GM23338 (cell line): Measurements from ENCODE around the gene NLRP6. TPM values are rescaled to one million over a fixed set of nuclear protein-coding genes. Genes with fewer than 3 reads are reported as not detected.

Experiments
- ATAC-seq: fragments of 200-7000 bp; cut with Tn5 transposase; 3 replicates; pipeline ENCODE4 v1.9.1; 2020
- DNase-seq: peaks from one replicate; pipeline ENCODE4 v3.0.0-alpha.2; 2015; ENCODE audit warnings: low spot score
- H2AFZ ChIP-seq: fragments of 200-600 bp; sonication (generic); 2 replicates; pipeline ENCODE4 v1.8.0; 2016; ENCODE audit warnings: antibody characterized with exemption, mild to moderate bottlenecking, moderate library complexity
- H3F3A ChIP-seq: fragments of 200-600 bp; sonication (generic); replicated peaks from 2 replicates; pipeline ENCODE4 v1.8.0; 2017; ENCODE audit warnings: antibody characterized with exemption, mixed run types, low read depth
- H3K27ac ChIP-seq: fragments of 200-600 bp; sonication (generic); 2 replicates; pipeline ENCODE4 v1.6.1; 2016; ENCODE audit warnings: low read depth
- H3K27me3 ChIP-seq: fragments of 200-600 bp; sonication (generic); 2 replicates; pipeline ENCODE4 v1.8.0; 2016; ENCODE audit warnings: mild to moderate bottlenecking, mixed run types, moderate library complexity; ENCODE audit not compliant: insufficient read depth
- H3K36me3 ChIP-seq: fragments of 200-600 bp; sonication (generic); 2 replicates; pipeline ENCODE4 v1.8.0; 2016; ENCODE audit warnings: mild to moderate bottlenecking; ENCODE audit not compliant: insufficient read depth
- H3K4me1 ChIP-seq: fragments of 200-600 bp; sonication (generic); 2 replicates; pipeline ENCODE4 v1.8.0; 2016; ENCODE audit warnings: mild to moderate bottlenecking, moderate library complexity; ENCODE audit not compliant: insufficient read depth
- H3K4me2 ChIP-seq: fragments of 200-600 bp; sonication (generic); 2 replicates; pipeline ENCODE4 v1.7.1; 2017; ENCODE audit warnings: mixed run types
- H3K4me3 ChIP-seq: fragments of 200-600 bp; sonication (generic); 2 replicates; pipeline ENCODE4 v1.6.1; 2016; ENCODE audit warnings: mixed run types
- H3K79me2 ChIP-seq: fragments of 200-600 bp; sonication (generic); replicated peaks from 2 replicates; pipeline ENCODE4 v1.8.0; 2017; ENCODE audit warnings: mild to moderate bottlenecking; ENCODE audit not compliant: insufficient read depth
- H3K9me2 ChIP-seq: fragments of 200-600 bp; sonication (generic); 2 replicates; pipeline ENCODE4 v1.8.0; 2017; ENCODE audit not compliant: insufficient read depth
- H4K20me1 ChIP-seq: fragments of 200-600 bp; sonication (generic); replicated peaks from 2 replicates; pipeline ENCODE4 v1.8.0; 2017; ENCODE audit warnings: mild to moderate bottlenecking; ENCODE audit not compliant: insufficient read depth
- H3K27ac Mint-ChIP-seq: 2 replicates; pipeline ENCODE4 v1.8.0; 2020; ENCODE audit warnings: inconsistent platforms, mild to moderate bottlenecking, moderate library complexity, mixed read lengths
- H3K27me3 Mint-ChIP-seq: 3 replicates; pipeline ENCODE4 v1.8.0; 2022; ENCODE audit warnings: low read depth, mild to moderate bottlenecking, moderate library complexity, mixed read lengths, inconsistent platforms; ENCODE audit not compliant: insufficient read depth, poor library complexity
- H3K36me3 Mint-ChIP-seq: 3 replicates; pipeline ENCODE4 v1.8.0; 2021; ENCODE audit warnings: low read depth, mild to moderate bottlenecking, inconsistent platforms, moderate library complexity, mixed read lengths
- H3K4me1 Mint-ChIP-seq: 3 replicates; pipeline ENCODE4 v1.8.0; 2020; ENCODE audit warnings: mild to moderate bottlenecking, inconsistent platforms, mixed read lengths
- H3K4me3 Mint-ChIP-seq: 3 replicates; pipeline ENCODE4 v1.8.0; 2021; ENCODE audit warnings: moderate library complexity, mild to moderate bottlenecking, inconsistent platforms, mixed read lengths
- H3K9me3 Mint-ChIP-seq: 3 replicates; pipeline ENCODE4 v1.8.0; 2020; ENCODE audit warnings: moderate library complexity, mild to moderate bottlenecking, inconsistent platforms, mixed read lengths
- CREB1 ChIP-seq: fragments of 250-450 bp; sonication (Bioruptor Pico); IDR thresholded peaks from 2 replicates; pipeline ENCODE4 v1.5.0; 2020; ENCODE audit warnings: low read depth, mild to moderate bottlenecking, moderate library complexity
- EZH2 ChIP-seq: fragments of 200-600 bp; sonication (generic); IDR thresholded peaks from one replicate; pipeline ENCODE4 v1.8.0; 2017; ENCODE audit warnings: antibody characterized with exemption, mild to moderate bottlenecking, low read depth; ENCODE audit not compliant: unreplicated experiment
- EZH2phosphoT487 ChIP-seq: fragments of 200-600 bp; sonication (generic); IDR thresholded peaks from one replicate; pipeline ENCODE4 v1.8.1; 2018; ENCODE audit warnings: antibody characterized with exemption; ENCODE audit not compliant: unreplicated experiment
- JUNB ChIP-seq: IDR thresholded peaks from one replicate; pipeline ENCODE4 v1.6.1; 2016; ENCODE audit warnings: antibody characterized with exemption; ENCODE audit not compliant: unreplicated experiment
- NANOG ChIP-seq: IDR thresholded peaks from 2 replicates; pipeline ENCODE4 v1.6.1; 2016; ENCODE audit warnings: antibody characterized with exemption, borderline replicate concordance
- POLR2AphosphoS5 ChIP-seq: IDR thresholded peaks from 2 replicates; pipeline ENCODE4 v1.6.1; 2016; ENCODE audit warnings: antibody characterized with exemption, low read depth
- ZNF114 ChIP-seq: fragments of 250-450 bp; sonication (Bioruptor Pico); IDR thresholded peaks from 2 replicates; pipeline ENCODE4 v1.5.0; 2020; ENCODE audit warnings: mild to moderate bottlenecking, moderate library complexity
- ZNF331 ChIP-seq: fragments of 250-450 bp; sonication (Bioruptor Pico); IDR thresholded peaks from 2 replicates; pipeline ENCODE4 v1.5.0; 2020; ENCODE audit warnings: low read depth, mild to moderate bottlenecking, moderate library complexity
- polyA plus RNA-seq: library from polyadenylated mRNA; unstranded; fragments of >200 nt; fragmentation: Nextera tagmentation; extraction: Ambion mirVana; gene quantifications from 2 replicates; pipeline ENCODE4 v1.2.1, GENCODE V29; 2016
- total RNA-seq: library from RNA; depleted of rRNA; stranded (reverse); fragments of >200 nt; shearing (Covaris generic); gene quantifications from 2 replicates; pipeline ENCODE4 v1.2.3, GENCODE V29; 2014
- TF ChIP-seq, protein P1 (sequence below): fragments of 250-450 bp; sonication (Bioruptor Pico); IDR thresholded peaks from 2 replicates; pipeline ENCODE4 v1.5.0; 2020; ENCODE audit warnings: mild to moderate bottlenecking, moderate library complexity
- TF ChIP-seq, protein P2 (sequence below): IDR thresholded peaks from one replicate; pipeline ENCODE4 v1.6.1; 2018; ENCODE audit warnings: antibody characterized with exemption; ENCODE audit not compliant: unreplicated experiment
- TF ChIP-seq, protein P3 (sequence below), 2 experiments: fragments of 200-600 bp in 1 of 2; sonication (generic) in 1 of 2; conservative IDR thresholded peaks; 2 replicates each; pipeline versions ENCODE4 v1.5.1 to v1.6.1; 2016 to 2017; ENCODE audit warnings: antibody characterized with exemption in 2 of 2, low read depth in 2 of 2, mild to moderate bottlenecking in 2 of 2, moderate library complexity in 1 of 2

Gene NLRP6
- total and polyA plus RNA-seq, 2 experiments from 2014 or later: 0.15 to 0.73 TPM

DNA sequence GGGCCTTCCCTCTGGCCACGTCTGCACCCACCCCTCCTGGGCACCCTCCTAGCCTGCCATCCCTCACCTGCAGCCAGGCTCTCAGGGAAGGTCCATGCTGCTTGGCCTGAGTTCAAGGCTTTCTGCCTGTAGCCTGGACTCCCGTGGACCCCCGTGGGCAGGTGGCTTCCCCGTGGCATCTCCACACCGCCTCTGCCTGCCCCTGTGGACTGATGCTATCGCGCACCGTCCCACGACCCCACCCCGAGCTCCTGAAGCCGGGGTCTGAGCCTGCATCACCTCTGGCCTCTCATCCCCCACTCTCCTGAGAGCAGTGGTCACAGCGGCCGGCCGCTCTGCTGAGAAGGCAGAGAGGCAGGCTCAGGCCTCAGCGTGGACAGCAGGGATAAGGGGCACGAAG, 16.6 kb downstream of the NLRP6 start:
- Mint-ChIP-seq H3K9me3 (no peaks in the 10 kb centered on the region), H3K36me3 (peaks cover 11% of the 10 kb centered on the region; the same call in 2 of the 3 replicates), H3K27me3 (peaks cover 8% of the 10 kb centered on the region), H3K4me3 (no peak overlapping the region), H3K27ac (no peak overlapping the region), H3K4me1 (peaks cover 19% of the 10 kb centered on the region)
- Histone ChIP-seq H3K4me2 (no peak overlapping the region), H3K79me2 (no peaks in the 10 kb centered on the region), H3K4me1 (peaks cover 3% of the 10 kb centered on the region; the same call in 1 of the 2 replicates), H3K4me3 (no peak overlapping the region), H3K9me2 (no peaks in the 10 kb centered on the region), H3K36me3 (no peaks in the 10 kb centered on the region), H3K27ac (no peak overlapping the region), H3F3A (no peaks in the 10 kb centered on the region), H2AFZ (no peak overlapping the region), H3K27me3 (no peaks in the 10 kb centered on the region), H4K20me1 (no peaks in the 10 kb centered on the region)
- TF ChIP-seq ZNF331 (CRISPR knock-in tag): no peak
- TF ChIP-seq EZH2phosphoT487: no peak
- TF ChIP-seq POLR2AphosphoS5: no peak
- TF ChIP-seq, protein P1, sequence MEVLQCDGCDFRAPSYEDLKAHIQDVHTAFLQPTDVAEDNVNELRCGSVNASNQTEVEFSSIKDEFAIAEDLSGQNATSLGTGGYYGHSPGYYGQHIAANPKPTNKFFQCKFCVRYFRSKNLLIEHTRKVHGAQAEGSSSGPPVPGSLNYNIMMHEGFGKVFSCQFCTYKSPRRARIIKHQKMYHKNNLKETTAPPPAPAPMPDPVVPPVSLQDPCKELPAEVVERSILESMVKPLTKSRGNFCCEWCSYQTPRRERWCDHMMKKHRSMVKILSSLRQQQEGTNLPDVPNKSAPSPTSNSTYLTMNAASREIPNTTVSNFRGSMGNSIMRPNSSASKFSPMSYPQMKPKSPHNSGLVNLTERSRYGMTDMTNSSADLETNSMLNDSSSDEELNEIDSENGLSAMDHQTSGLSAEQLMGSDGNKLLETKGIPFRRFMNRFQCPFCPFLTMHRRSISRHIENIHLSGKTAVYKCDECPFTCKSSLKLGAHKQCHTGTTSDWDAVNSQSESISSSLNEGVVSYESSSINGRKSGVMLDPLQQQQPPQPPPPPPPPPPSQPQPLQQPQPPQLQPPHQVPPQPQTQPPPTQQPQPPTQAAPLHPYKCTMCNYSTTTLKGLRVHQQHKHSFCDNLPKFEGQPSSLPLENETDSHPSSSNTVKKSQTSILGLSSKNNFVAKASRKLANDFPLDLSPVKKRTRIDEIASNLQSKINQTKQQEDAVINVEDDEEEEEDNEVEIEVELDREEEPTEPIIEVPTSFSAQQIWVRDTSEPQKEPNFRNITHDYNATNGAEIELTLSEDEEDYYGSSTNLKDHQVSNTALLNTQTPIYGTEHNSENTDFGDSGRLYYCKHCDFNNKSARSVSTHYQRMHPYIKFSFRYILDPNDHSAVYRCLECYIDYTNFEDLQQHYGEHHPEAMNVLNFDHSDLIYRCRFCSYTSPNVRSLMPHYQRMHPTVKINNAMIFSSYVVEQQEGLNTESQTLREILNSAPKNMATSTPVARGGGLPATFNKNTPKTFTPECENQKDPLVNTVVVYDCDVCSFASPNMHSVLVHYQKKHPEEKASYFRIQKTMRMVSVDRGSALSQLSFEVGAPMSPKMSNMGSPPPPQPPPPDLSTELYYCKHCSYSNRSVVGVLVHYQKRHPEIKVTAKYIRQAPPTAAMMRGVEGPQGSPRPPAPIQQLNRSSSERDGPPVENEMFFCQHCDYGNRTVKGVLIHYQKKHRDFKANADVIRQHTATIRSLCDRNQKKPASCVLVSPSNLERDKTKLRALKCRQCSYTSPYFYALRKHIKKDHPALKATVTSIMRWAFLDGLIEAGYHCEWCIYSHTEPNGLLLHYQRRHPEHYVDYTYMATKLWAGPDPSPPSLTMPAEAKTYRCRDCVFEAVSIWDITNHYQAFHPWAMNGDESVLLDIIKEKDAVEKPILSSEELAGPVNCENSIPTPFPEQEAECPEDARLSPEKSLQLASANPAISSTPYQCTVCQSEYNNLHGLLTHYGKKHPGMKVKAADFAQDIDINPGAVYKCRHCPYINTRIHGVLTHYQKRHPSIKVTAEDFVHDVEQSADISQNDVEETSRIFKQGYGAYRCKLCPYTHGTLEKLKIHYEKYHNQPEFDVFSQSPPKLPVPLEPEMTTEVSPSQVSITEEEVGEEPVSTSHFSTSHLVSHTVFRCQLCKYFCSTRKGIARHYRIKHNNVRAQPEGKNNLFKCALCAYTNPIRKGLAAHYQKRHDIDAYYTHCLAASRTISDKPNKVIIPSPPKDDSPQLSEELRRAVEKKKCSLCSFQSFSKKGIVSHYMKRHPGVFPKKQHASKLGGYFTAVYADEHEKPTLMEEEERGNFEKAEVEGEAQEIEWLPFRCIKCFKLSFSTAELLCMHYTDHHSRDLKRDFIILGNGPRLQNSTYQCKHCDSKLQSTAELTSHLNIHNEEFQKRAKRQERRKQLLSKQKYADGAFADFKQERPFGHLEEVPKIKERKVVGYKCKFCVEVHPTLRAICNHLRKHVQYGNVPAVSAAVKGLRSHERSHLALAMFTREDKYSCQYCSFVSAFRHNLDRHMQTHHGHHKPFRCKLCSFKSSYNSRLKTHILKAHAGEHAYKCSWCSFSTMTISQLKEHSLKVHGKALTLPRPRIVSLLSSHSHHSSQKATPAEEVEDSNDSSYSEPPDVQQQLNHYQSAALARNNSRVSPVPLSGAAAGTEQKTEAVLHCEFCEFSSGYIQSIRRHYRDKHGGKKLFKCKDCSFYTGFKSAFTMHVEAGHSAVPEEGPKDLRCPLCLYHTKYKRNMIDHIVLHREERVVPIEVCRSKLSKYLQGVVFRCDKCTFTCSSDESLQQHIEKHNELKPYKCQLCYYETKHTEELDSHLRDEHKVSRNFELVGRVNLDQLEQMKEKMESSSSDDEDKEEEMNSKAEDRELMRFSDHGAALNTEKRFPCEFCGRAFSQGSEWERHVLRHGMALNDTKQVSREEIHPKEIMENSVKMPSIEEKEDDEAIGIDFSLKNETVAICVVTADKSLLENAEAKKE (CRISPR knock-in tag): no peak
- TF ChIP-seq JUNB: no peak
- TF ChIP-seq EZH2: no peak
- TF ChIP-seq, protein P2, sequence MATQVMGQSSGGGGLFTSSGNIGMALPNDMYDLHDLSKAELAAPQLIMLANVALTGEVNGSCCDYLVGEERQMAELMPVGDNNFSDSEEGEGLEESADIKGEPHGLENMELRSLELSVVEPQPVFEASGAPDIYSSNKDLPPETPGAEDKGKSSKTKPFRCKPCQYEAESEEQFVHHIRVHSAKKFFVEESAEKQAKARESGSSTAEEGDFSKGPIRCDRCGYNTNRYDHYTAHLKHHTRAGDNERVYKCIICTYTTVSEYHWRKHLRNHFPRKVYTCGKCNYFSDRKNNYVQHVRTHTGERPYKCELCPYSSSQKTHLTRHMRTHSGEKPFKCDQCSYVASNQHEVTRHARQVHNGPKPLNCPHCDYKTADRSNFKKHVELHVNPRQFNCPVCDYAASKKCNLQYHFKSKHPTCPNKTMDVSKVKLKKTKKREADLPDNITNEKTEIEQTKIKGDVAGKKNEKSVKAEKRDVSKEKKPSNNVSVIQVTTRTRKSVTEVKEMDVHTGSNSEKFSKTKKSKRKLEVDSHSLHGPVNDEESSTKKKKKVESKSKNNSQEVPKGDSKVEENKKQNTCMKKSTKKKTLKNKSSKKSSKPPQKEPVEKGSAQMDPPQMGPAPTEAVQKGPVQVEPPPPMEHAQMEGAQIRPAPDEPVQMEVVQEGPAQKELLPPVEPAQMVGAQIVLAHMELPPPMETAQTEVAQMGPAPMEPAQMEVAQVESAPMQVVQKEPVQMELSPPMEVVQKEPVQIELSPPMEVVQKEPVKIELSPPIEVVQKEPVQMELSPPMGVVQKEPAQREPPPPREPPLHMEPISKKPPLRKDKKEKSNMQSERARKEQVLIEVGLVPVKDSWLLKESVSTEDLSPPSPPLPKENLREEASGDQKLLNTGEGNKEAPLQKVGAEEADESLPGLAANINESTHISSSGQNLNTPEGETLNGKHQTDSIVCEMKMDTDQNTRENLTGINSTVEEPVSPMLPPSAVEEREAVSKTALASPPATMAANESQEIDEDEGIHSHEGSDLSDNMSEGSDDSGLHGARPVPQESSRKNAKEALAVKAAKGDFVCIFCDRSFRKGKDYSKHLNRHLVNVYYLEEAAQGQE: no peak
- TF ChIP-seq ZNF114 (CRISPR knock-in tag): no peak
- TF ChIP-seq NANOG: no peak
- TF ChIP-seq, protein P3, sequence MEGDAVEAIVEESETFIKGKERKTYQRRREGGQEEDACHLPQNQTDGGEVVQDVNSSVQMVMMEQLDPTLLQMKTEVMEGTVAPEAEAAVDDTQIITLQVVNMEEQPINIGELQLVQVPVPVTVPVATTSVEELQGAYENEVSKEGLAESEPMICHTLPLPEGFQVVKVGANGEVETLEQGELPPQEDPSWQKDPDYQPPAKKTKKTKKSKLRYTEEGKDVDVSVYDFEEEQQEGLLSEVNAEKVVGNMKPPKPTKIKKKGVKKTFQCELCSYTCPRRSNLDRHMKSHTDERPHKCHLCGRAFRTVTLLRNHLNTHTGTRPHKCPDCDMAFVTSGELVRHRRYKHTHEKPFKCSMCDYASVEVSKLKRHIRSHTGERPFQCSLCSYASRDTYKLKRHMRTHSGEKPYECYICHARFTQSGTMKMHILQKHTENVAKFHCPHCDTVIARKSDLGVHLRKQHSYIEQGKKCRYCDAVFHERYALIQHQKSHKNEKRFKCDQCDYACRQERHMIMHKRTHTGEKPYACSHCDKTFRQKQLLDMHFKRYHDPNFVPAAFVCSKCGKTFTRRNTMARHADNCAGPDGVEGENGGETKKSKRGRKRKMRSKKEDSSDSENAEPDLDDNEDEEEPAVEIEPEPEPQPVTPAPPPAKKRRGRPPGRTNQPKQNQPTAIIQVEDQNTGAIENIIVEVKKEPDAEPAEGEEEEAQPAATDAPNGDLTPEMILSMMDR (conservative IDR thresholded peaks at IDR 0.05; ENCODE audit: low read depth in 2 of 2): no peak
- TF ChIP-seq CREB1 (CRISPR knock-in tag): no peak
- DNase-seq: no peak
- no peak for ATAC-seq
